HepG2 (cell line): ENCODE measurements around the gene AANAT. TPM values are rescaled to one million over a fixed set of nuclear protein-coding genes. Genes with fewer than 3 reads are reported as not detected.

Experiments used
- ATRX ChIP-seq: sonication (generic); formaldehyde crosslinking; IDR thresholded peaks from 2 replicates; pipeline ENCODE4 v1.4.0; 2020; ENCODE audit warnings: missing genetic modification reagents, borderline replicate concordance
- BORCS8-MEF2B ChIP-seq: sonication (generic); formaldehyde crosslinking; IDR thresholded peaks from 2 replicates; pipeline ENCODE4 v1.8.0; 2022; ENCODE audit warnings: mild to moderate bottlenecking, missing genetic modification reagents
- HHEX ChIP-seq: IDR thresholded peaks from 2 replicates; pipeline ENCODE4 v1.6.1; 2016; ENCODE audit warnings: control low read depth
- KDM1A ChIP-seq: IDR thresholded peaks from 2 replicates; pipeline ENCODE4 v1.6.1; 2016; ENCODE audit warnings: missing compliant biosample characterization
- NR2F1 ChIP-seq, 2 experiments: fragments of 450-650 bp in 1 of 2; formaldehyde crosslinking in 1 of 2; IDR thresholded peaks; 2 replicates each; pipeline versions ENCODE4 v1.5.0 to v1.6.1; 2016 to 2020; ENCODE audit warnings: mild to moderate bottlenecking in 1 of 2, missing compliant biosample characterization in 1 of 2, missing genetic modification reagents in 1 of 2, moderate library complexity in 1 of 2
- RNF219 ChIP-seq: sonication (generic); formaldehyde crosslinking; IDR thresholded peaks from 2 replicates; pipeline ENCODE4 v1.5.0; 2020; ENCODE audit warnings: mild to moderate bottlenecking, missing genetic modification reagents
- TMF1 ChIP-seq: sonication (generic); formaldehyde crosslinking; IDR thresholded peaks from 2 replicates; pipeline ENCODE4 v1.8.1; 2022; ENCODE audit warnings: low read depth, missing genetic modification reagents
- ZBTB34 ChIP-seq: sonication (generic); formaldehyde crosslinking; IDR thresholded peaks from 2 replicates; pipeline ENCODE4 v1.8.0; 2022; ENCODE audit warnings: mild to moderate bottlenecking, missing genetic modification reagents
- ZNF275 ChIP-seq: sonication (generic); formaldehyde crosslinking; IDR thresholded peaks from 2 replicates; pipeline ENCODE4 v1.8.0; 2022; ENCODE audit warnings: missing genetic modification reagents, mild to moderate bottlenecking, inconsistent platforms, borderline replicate concordance
- ZNF512B ChIP-seq: sonication (generic); formaldehyde crosslinking; IDR thresholded peaks from 2 replicates; pipeline ENCODE4 v1.5.1; 2020; ENCODE audit warnings: missing genetic modification reagents, mild to moderate bottlenecking, borderline replicate concordance
- ZNF557 ChIP-seq: sonication (generic); formaldehyde crosslinking; IDR thresholded peaks from 2 replicates; pipeline ENCODE4 v1.4.0; 2020; ENCODE audit warnings: missing genetic modification reagents
- ZNF564 ChIP-seq: sonication (generic); formaldehyde crosslinking; IDR thresholded peaks from 2 replicates; pipeline ENCODE4 v1.8.1; 2023; ENCODE audit warnings: mild to moderate bottlenecking, missing genetic modification reagents
- ZNF639 ChIP-seq: conservative IDR thresholded peaks from 2 replicates; pipeline ENCODE4 v1.6.1; 2018; ENCODE audit warnings: missing genetic modification reagents
- ZNF672 ChIP-seq: sonication (generic); formaldehyde crosslinking; IDR thresholded peaks from 2 replicates; pipeline ENCODE4 v1.8.1; 2022; ENCODE audit warnings: missing genetic modification reagents
- ZNF7 ChIP-seq: IDR thresholded peaks from 2 replicates; pipeline ENCODE4 v1.6.1; 2016; ENCODE audit warnings: missing biosample characterization, missing genetic modification reagents
- ZNF709 ChIP-seq: sonication (generic); formaldehyde crosslinking; IDR thresholded peaks from 2 replicates; pipeline ENCODE4 v1.5.0; 2020; ENCODE audit warnings: mild to moderate bottlenecking, missing genetic modification reagents
- ZNF766 ChIP-seq: sonication (generic); formaldehyde crosslinking; IDR thresholded peaks from 2 replicates; pipeline ENCODE4 v1.5.0; 2020; ENCODE audit warnings: missing genetic modification reagents, borderline replicate concordance
- polyA plus RNA-seq, 8 experiments: library from polyadenylated mRNA; depleted of rRNA in 3 of 8; stranded (reverse) in 7 of 8; unstranded in 1 of 8; fragments of >200 nt; fragmentation: Illumina TruSeq in 4 of 8; extraction: Trizol in 4 of 8; gene quantifications; 2 replicates each; pipeline versions ENCODE4 v1.2.1 to v1.2.3, GENCODE V29; 2011 to 2016; ENCODE audit warnings: low read depth in 4 of 8, missing spikeins in 1 of 8, mixed read lengths in 1 of 8; ENCODE audit not compliant: insufficient read depth in 1 of 8
- total RNA-seq, 5 experiments: library from RNA; depleted of rRNA; stranded (reverse); fragments of >200 nt; fragmentation: Illumina TruSeq; extraction: Trizol; gene quantifications; 2 replicates each; pipeline ENCODE4 v1.2.3, GENCODE V29; 2016; ENCODE audit warnings: low read depth in 1 of 5

Gene AANAT
- total and polyA plus RNA-seq, 2 of the 13 experiments (the other 11 are each of a cell fraction or from before 2014, with no cell fraction given) = 0.07 TPM; not detected in 1

- peak; percentile 29; the same call in 1 of the 2 replicates for TF ChIP-seq TMF1 (CRISPR knock-in tag)
- TF ChIP-seq KDM1A (CRISPR knock-in tag) = no peak
- no peak for TF ChIP-seq ZNF564
- peak; percentile 43; the same call in 1 of the 2 replicates for TF ChIP-seq BORCS8-MEF2B
- no peak for TF ChIP-seq ZNF766 (CRISPR knock-in tag)
- TF ChIP-seq ZNF557 (CRISPR knock-in tag) = no peak
- no peak for TF ChIP-seq ATRX (CRISPR knock-in tag)
- TF ChIP-seq ZNF639 = peak; percentile 83
- no peak for TF ChIP-seq NR2F1 (CRISPR knock-in tag; IDR thresholded peaks at IDR 0.05)
- no peak for TF ChIP-seq ZNF512B (CRISPR knock-in tag)
- TF ChIP-seq RNF219 (CRISPR knock-in tag) = no peak
- peak; percentile 47; the same call in 1 of the 2 replicates for TF ChIP-seq ZNF709 (CRISPR knock-in tag)
- no peak; the same call in 1 of the 2 replicates for TF ChIP-seq ZBTB34 (CRISPR knock-in tag)
- TF ChIP-seq HHEX (CRISPR knock-in tag) = no peak
- no peak for TF ChIP-seq ZNF7 (CRISPR knock-in tag)
- TF ChIP-seq ZNF275 (CRISPR knock-in tag) = no peak
- no peak for TF ChIP-seq ZNF672 (CRISPR knock-in tag)
Observed at GRCh38 chr17:76506408-76507345, 39.3 kb downstream of the AANAT start (continued).
